Measurements from ENCODE around the gene PHETA2.

- TF ChIP-seq HDAC2 (IDR thresholded peaks at IDR 0.05; ENCODE audit: borderline replicate concordance in 1 of 2, low read depth in 2 of 2, low read length in 2 of 2) (peak in 1 of 2 experiments; percentile 27; a peak in 3 of 4 replicates), CTCF (IDR thresholded peaks at IDR 0.05; ENCODE audit: control extremely low read depth in 1 of 3, insufficient read depth in 1 of 3, low read depth in 1 of 3, low read length in 3 of 3) (no peak), POLR2AphosphoS5 (IDR thresholded peaks at IDR 0.05; ENCODE audit: low read depth, low read length) (peak; percentile 88), E2F6 (IDR thresholded peaks at IDR 0.05) (peak; percentile 84; the same call in 1 of the 2 replicates), RFX5 (IDR thresholded peaks at IDR 0.05; ENCODE audit: borderline replicate concordance, low read depth, low read length) (no peak), SP2 (IDR thresholded peaks at IDR 0.05; ENCODE audit: low read length) (peak; percentile 65), TBP (IDR thresholded peaks at IDR 0.05; ENCODE audit: low read depth, low read length) (peak; percentile 77; the same call in 1 of the 2 replicates), EZH2 (IDR thresholded peaks at IDR 0.05; ENCODE audit: low read depth, low read length, severe bottlenecking) (no peak), POLR2A (IDR thresholded peaks at IDR 0.05; ENCODE audit: control extremely low read depth in 1 of 2, low read depth in 2 of 2, low read length in 2 of 2) (peak; percentile 75 to 83), RAD21 (IDR thresholded peaks at IDR 0.05 in 1 of 2, conservative IDR thresholded peaks at IDR 0.05 in 1 of 2; ENCODE audit: low read depth in 2 of 2, low read length in 2 of 2) (no peak), CHD7 (IDR thresholded peaks at IDR 0.05; ENCODE audit: insufficient replicate concordance, low read length) (no peak), CREB1 (IDR thresholded peaks at IDR 0.05) (peak; percentile 79)
These were observed 5.5 kb downstream of the PHETA2 start, which contains the start of gene SMDT1 for GRCh38 chr22:42079319-42080251.

Measured in H1 (cell line).